HFFc6 (cell line): ENCODE measurements around the gene NFIX. TPM values are rescaled to one million over a fixed set of nuclear protein-coding genes. Genes with fewer than 3 reads are reported as not detected.
"Not testable (repeated sequence)": the region's sequence is repeated elsewhere in the genome, so short reads cannot be mapped to it uniquely, and the experiment has no call there.

ENCODE experiments used
- DNase-seq: peaks from one replicate; pipeline ENCODE4 v3.0.0-alpha.2; 2018
- H3K27ac Mint-ChIP-seq: 2 replicates; pipeline ENCODE4 v1.8.0; 2020; ENCODE audit warnings: mild to moderate bottlenecking, mixed read lengths
- H3K27me3 Mint-ChIP-seq: 2 replicates; pipeline ENCODE4 v1.8.0; 2021; ENCODE audit warnings: mild to moderate bottlenecking, moderate library complexity, mixed read lengths; ENCODE audit not compliant: insufficient read depth
- H3K36me3 Mint-ChIP-seq: 2 replicates; pipeline ENCODE4 v1.8.0; 2021; ENCODE audit warnings: low read depth, mixed read lengths
- H3K4me1 Mint-ChIP-seq: 2 replicates; pipeline ENCODE4 v1.8.0; 2020; ENCODE audit warnings: low read depth, mixed read lengths
- H3K4me3 Mint-ChIP-seq: 2 replicates; pipeline ENCODE4 v1.8.0; 2020; ENCODE audit warnings: mild to moderate bottlenecking, moderate library complexity, mixed read lengths
- H3K9me3 Mint-ChIP-seq: 2 replicates; pipeline ENCODE4 v1.8.0; 2020; ENCODE audit warnings: mild to moderate bottlenecking, mixed read lengths
- CTCF ChIP-seq: fragments of 200-600 bp; sonication (generic); IDR thresholded peaks from 2 replicates; pipeline ENCODE4 v1.5.0; 2021; ENCODE audit warnings: antibody characterized with exemption, mild to moderate bottlenecking
- total RNA-seq, 6 experiments: library from RNA; stranded (reverse); fragmentation: NEBNext Ultra II Directional; extraction: Animal tissue kit (Norgen Biotek cat#: 25700); gene quantifications; 2 replicates in 1 of 6; 3 replicates in 5 of 6; pipeline ENCODE4 v1.2.3, GENCODE V29; 2021

Gene NFIX
- total RNA-seq, 6 experiments from 2014 or later, result 129 to 161 (median 142) TPM

GRCh38 chr19:12975221-12975741 is 20.0 kb upstream of the NFIX start:
- Mint-ChIP-seq H3K4me3 (no peak overlapping the region), H3K9me3 (no peaks in the 10 kb centered on the region), H3K4me1 (peaks cover 12% of the 10 kb centered on the region), H3K36me3 (no peaks in the 10 kb centered on the region), H3K27ac (no peak overlapping the region), H3K27me3 (peaks cover 4% of the 10 kb centered on the region; the same call in 1 of the 2 replicates)
- TF ChIP-seq CTCF, result no peak
- no peak for DNase-seq

- not testable (repeated sequence) for H3K36me3 Mint-ChIP-seq, H3K27me3 Mint-ChIP-seq, H3K9me3 Mint-ChIP-seq, DNase-seq, H3K4me3 Mint-ChIP-seq, H3K4me1 Mint-ChIP-seq, H3K27ac Mint-ChIP-seq
Observed at GRCh38 chr19:12976109-12976508, 19.2 kb upstream of the NFIX start.

- Mint-ChIP-seq H3K27me3 (peaks cover 4% of the 10 kb centered on the region; the same call in 1 of the 2 replicates), H3K4me1 (peaks cover 9% of the 10 kb centered on the region), H3K27ac (no peak overlapping the region), H3K36me3 (no peaks in the 10 kb centered on the region), H3K9me3 (no peaks in the 10 kb centered on the region), H3K4me3 (no peak overlapping the region)
- no peak for DNase-seq
- TF ChIP-seq CTCF, result no peak
Observed at GRCh38 chr19:12979974-12980373, 15.3 kb upstream of the NFIX start.

- H3K27me3 Mint-ChIP-seq, result peaks cover 4% of the 10 kb centered on the region; the same call in 1 of the 2 replicates
- no peak for DNase-seq
- H3K4me3 Mint-ChIP-seq, result no peak overlapping the region
- H3K36me3 Mint-ChIP-seq, result no peaks in the 10 kb centered on the region
- H3K27ac Mint-ChIP-seq, result no peak overlapping the region
- no peak for TF ChIP-seq CTCF
- H3K4me1 Mint-ChIP-seq, result peaks cover 13% of the 10 kb centered on the region
- no peaks in the 10 kb centered on the region for H3K9me3 Mint-ChIP-seq
Observed at GRCh38 chr19:12982648-12983047, 12.6 kb upstream of the NFIX start.

- TF ChIP-seq CTCF, result no peak
- no peak overlapping the region for H3K4me3 Mint-ChIP-seq
- peaks cover 9% of the 10 kb centered on the region for H3K4me1 Mint-ChIP-seq
- H3K27me3 Mint-ChIP-seq, result no peaks in the 10 kb centered on the region
- no peaks in the 10 kb centered on the region for H3K36me3 Mint-ChIP-seq
- no peaks in the 10 kb centered on the region for H3K9me3 Mint-ChIP-seq
- DNase-seq, result no peak
- H3K27ac Mint-ChIP-seq, result no peak overlapping the region
Observed at GRCh38 chr19:12983091-12983490, 12.2 kb upstream of the NFIX start.

- no peaks in the 10 kb centered on the region for H3K36me3 Mint-ChIP-seq
- H3K4me3 Mint-ChIP-seq, result no peak overlapping the region
- H3K4me1 Mint-ChIP-seq, result peaks cover 8% of the 10 kb centered on the region
- TF ChIP-seq CTCF, result peak; percentile 97
- no peaks in the 10 kb centered on the region for H3K27me3 Mint-ChIP-seq
- DNase-seq, result peak; percentile 50
- H3K9me3 Mint-ChIP-seq, result no peaks in the 10 kb centered on the region
- no peak overlapping the region for H3K27ac Mint-ChIP-seq
Observed at GRCh38 chr19:12983542-12984142, 11.6 kb upstream of the NFIX start.
